Stimulated activated CD4-positive, alpha-beta T cell treated with anti-CD3 and anti-CD28 coated beads, TNF-alpha, amount 100 ng/mL, for 48 hours (primary cell): ENCODE data around the gene SMYD3.

ENCODE experiments used
- DNase-seq, 3 donors: peaks; one replicate each; pipeline ENCODE4 v3.0.0-alpha.2; 2020; ENCODE audit warnings: low read depth in 3 of 3

Gene SMYD3

DNA sequence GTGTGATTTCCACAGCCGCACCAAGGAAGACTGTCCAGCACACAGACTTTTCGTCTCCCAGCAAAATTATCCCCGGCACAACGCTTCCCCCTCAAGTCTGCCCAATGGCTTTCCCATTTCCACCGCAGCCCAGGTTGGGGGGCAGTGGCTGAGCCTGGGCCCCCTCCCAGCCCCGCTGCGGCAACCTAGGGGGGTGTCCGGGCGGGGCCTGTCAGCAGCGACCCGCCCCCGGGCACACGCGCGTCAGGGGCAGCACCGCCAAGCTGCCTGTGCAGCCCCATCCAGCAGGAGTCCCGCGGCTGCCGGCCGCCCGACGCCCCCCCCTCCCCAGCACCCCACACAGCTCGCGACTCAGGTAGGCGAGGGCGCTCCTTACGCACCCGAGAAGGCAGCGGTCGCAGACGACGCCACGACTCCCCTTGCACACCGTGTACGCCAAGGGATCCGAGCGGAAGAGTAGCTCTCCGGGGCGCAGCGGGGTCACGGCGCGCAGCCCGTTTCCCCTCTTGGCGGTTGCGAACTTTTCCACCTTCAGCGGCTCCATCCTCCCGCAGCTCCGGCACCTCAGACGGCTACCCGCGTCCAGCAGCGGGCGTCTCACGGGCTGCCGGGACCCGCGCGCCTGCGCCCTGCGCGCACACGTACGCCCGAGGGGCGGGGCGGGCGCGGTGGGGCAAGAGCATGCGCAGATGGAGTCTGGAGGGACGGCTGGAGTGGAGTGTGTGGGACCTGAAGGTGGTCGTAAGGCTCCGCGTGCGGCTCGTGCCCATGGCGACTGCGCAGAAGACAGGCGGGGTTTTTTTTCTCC lies at the start of gene SMYD3:
TSS of gene SMYD3 (minus strand) at position 606 of the 808 bp plus-strand sequence.
- DNase-seq, result peak; percentile 48 to 61 (median 54)

DNA sequence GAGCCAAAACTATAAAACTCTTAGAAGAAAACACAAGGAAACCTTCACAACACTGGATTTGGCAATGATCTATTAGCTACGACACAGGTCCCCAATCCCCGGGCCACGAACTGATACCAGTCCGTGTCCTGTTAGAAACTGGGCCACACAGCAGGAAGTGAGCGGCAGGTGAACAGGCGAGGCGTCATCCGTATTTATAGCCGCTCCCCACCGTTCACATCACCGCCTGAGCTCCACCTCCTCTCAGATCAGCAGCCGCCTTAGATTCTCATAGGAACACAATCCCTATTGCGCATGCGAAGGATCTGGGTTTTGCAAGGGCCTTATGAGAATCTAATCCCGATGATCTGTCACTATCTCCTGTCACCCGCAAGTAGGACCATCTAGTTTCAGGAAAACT lies 47.1 kb upstream of the SMYD3 start:
- no peak for DNase-seq

DNA sequence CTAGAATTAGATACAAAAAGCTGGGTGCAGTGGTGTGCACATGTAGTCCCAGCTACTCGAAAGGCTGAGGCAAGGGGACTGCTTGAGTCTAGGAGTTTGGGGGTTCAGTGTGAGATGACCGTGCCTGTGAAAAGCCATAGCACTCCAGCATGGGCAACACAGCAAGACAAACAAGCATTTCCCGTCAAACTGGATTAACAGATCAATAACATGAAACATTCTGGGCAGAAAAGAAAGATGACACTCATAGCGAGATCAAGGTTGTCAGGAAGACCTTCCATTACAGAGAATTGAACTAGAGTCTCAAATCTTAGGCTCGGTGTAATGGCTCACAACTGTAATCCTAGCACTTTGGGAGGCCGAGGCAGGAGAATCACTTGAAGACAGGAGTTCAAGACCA lies 45.0 kb upstream of the SMYD3 start:
- DNase-seq, result no peak

DNA sequence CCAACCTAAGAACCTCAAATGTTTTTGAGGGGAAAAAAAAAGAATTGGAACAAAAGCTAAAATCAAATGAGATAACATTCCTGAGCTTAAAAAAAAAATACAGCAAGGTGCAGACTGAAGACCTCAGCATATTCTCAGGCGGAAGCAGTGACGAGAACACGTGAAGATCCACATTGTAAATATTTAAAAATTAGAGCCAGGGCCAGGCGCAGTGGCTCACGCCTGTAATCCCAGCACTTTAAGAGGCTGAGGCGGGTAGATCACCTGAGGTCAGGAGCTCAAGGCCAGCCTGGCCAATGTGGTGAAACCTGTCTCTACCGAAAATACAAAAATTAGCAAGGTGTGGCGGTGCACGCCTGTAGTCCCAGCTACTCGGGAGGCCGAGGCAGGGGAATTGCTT lies 43.3 kb upstream of the SMYD3 start:
- no peak for DNase-seq

DNA sequence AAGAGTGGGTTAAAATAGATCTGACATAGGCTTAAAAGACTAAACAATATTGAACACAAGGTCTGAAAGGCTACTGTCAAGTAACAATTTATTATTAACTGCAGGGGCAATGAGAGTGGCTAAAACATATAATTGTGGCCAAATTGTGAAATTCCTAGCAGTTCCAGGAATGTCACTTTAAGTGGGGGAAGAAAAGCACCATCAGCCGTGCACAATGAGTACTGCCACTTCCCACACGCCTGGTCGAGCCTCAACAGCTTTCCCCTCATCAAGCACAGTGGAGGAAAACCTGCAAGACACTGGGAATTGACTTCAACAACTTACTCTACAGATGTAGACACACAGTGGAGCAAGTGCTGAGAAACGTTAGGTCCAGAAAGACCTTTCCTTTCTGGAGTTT lies 42.6 kb upstream of the SMYD3 start:
- DNase-seq, result no peak

DNA sequence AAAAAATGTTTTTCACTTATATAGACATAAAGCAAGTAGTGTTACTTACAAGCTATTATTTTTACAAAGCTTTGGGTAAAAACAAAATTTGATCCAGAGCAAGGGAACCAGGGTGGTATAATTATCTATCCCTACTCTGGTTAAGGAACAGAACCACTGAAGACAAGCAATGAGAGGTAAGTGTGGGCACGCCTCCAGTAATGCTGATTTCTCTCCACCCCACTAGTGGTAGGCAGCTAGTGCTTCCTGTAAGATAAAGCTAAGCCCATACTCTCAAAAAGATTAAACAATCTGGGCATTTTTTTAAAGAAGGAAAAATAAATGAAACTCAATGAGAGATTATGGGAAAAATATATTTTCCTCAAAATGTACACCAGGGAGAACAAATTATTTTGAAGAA lies 36.9 kb upstream of the SMYD3 start:
- no peak for DNase-seq

DNA sequence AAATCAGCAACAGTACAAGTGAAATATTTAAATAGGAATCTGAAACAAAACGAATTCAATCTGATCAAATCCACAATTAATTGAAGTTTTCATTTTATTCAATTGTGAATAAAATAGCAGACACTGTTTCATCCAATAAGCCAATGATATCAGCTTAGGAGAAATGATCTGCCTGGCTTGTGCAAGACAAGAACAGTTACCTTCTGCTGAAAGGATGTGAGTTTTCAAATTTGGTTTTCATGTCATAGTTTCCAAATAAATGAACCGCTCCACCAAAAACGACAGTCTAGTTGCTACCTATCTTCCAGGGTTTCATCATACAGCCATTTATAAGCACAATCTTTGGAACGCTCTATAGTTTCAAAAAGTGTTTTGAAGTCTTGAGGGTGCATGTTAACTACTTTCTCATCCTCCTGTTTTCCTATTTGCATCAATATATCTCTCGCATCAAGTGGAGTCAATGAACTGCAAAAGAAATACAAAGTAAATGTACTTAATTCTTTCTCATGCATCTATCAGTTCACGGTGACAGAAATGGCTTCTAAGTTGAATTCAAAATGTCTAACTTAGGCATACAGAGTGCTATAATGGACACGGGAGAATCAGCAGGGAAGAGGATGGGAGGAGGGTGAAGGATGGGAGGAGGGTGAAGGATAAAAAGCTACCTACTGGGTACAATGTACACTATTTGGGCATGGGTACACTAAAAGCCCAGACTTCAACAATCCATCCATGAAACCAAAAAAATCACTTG lies 33.8 kb upstream of the SMYD3 start:
- DNase-seq, result no peak

DNA sequence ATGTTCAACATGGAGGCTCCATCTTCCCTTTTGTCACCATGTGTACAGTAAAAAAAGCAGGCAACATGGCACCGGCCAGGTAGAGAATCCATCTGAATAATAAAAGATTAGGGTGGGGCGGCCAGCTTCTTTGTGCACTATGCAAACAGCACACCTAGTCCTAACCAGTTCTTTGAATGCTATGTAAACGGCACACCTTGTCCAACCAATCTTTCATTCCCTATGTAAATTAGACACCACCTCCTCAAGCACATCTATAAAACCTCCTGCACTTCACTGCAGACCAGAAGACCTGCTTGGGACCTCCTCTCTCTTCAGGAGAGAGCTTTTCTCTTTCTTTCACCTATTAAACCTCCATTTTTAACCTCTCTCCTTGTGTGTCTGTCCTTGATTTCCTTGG lies 30.8 kb upstream of the SMYD3 start:
- no peak for DNase-seq

DNA sequence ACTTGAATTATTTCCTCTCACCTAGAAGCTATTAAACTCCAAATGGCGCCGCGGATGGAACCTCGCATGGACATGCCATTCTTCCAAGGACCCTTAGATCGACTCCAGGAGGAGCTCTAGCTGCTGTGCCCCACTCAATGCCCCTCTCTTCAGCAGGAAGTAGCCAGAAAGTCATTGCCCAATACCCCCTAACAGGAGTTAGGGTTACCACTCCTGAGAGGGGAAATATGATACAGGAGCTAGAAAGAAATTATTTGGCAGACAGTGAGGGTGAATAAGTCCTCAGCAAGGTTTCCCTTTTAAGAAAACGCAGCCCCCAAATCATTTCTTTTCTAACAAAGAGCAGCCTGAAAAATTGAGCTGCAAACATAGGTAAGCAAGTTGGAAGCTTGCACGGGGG lies 30.4 kb upstream of the SMYD3 start:
- no peak for DNase-seq

DNA sequence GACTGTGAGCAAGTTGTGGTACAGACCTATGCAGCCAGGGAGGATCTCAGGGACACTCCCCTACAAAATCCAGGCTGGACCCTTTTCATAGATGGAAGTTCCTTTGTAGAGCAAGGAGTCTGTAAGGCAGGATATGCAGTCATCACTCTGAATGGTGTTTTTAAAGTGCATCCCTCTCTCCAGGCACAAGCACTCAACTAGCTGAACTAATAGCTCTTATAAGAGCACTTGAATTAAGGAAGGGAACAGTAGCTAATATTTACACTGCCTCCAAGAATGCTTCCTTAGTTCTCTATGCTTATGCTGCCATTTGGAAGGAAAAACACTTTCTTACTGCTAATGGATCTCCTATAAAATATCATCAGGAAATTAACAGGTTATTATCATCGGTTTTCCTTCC lies 27.0 kb upstream of the SMYD3 start:
- DNase-seq, result no peak

DNA sequence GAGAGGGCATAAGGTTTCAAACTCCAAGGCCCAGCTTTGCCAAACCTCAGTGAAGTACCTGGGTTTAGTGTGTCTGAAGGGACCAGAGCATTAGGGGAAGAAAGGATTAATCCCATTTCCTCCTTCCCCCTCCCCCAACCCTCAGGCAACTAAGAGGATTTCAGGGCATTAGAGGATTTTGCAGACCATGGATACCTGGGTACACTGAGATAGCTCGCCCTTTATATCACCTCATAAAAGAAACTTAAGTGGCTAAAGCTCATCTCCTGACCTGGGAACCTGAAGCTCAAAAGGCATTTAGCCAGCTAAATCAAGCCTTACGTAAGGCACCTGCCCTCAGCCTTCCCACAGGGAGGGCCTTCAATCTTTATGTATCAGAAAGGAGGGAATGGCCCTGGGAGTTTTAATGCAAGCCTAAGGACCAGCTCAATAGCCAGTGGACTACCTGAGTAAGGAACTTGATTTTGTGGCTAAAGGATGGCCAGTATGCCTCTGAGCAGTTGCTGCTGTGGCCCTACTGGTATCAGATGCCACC lies 26.4 kb upstream of the SMYD3 start:
- no peak for DNase-seq

DNA sequence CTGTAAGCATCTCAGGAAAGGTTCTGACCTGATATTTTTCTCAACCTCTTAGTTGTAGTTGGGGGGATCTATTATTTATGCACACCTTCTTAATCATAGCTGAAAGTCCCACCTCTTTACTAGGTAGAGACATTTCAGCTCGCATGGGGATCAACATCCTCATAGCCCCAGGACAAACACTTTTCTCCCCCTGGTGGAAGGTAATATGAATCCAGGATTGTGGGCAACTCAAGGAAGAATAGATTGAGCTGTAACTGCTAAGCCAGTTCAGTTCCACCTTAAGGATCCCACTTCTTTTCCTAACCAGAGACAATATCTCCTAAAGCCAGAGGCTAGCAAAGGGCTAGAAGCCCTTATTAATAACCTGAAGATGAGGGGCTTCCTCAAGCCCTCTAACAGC lies 25.4 kb upstream of the SMYD3 start:
- no peak for DNase-seq

DNA sequence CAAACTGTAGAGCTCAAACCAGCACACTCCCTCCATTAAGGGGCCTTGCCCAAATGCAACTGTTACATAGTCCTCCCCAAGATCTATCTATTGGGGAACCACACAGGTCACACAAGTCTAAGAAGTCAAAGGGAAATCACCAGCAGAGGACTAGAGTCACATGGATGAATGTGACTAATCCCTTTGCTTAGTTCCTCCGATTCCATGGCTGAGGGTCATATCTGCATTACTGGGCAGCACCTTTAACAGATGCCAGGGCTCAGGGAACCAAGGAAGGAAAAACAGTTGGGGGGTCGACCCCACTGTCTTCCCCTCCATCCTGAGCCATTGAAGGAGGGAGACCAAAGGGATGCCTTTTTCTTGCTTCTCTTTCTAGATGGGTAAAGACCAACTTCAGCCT lies 23.4 kb upstream of the SMYD3 start:
- no peak for DNase-seq

DNA sequence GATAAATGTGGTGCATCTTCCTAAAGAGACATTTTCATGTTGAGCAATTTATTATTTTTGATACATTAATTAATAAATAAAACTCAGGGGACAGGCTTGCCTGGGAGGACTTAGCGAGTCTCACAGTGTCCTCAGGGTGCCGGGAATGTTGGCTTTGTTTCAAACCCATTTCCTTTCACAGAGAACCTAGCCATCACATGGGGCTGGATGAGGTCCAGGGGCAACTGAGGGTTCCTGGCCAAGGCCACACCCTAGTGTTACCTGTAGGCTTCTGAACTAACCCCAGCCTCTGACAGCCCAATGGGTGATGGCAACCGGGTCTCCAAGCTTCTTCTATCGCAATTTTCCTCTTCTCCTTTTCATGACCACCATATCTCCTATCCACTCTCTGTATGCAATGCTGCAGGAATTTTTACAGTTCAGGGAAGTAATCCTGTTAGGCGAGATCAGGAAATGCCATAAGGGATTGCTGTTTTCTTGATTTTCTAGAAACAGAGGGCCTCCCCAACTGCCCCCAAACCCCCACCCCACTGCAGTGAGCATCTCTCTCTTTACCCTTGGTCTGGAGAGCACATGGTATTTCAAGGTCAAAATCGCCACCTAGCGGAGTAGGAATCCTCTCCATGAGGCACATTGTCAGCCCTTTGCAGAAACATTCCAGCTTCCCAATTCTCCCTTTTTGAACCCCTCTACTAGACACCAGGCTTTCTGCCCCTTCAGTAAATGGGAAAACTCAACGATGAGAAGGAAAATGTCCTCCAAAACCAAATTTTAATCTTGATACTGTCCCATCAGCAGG lies 22.1 kb upstream of the SMYD3 start:
- no peak for DNase-seq

DNA sequence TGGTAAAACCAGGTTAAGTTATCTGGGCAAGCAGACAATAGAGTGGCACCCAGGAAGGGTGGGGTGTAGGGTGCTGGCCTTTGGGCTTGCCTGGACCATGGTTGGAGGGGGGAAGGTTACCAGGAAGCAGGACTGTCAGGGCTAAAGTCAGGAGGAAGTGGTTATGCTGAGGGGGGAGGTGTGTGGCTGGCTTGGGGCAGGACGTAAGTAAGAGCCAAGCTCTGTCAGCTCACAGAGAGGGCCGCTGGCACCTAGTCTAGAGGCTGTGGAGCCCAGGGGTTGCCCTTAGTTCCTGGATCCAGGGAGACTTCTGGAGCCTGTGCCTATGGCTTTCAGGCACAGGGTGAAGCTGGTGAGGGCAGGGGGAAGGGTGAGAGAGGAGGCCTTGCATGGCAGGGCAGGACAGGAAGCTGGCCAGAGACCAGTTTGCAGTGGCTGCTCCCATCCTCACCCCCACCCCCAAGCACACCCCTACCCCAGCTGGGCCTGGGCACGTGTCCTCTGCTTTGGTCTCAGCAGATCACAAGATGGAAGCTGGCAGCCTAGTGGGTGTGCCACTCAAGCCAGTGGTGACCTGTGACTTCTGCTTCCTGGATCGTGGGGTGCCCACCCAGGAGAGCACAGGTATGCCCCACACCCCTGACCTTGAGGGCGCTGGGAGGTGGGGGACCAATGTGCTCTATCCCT lies 20.5 kb upstream of the SMYD3 start:
- no peak for DNase-seq

DNA sequence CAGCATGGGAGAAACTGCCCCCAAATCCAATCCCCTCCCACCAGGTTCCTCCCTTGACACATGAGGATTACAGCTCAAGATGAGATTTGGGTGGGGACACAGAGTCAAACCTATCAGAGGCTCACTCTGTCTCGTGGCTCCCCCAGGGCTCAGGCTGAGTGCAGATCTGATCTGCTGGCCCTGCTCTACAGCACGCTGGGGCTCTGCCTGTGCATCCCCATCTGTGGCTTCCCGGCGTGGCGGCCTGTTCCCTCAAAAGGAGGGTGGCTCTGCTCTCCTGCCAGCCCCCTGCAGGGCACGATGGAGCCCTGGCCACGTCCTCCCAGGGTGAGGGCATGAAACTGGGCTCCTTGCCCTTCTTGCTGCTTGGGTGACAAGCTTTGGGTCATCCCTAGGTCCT lies 19.8 kb upstream of the SMYD3 start:
- DNase-seq, result no peak

DNA sequence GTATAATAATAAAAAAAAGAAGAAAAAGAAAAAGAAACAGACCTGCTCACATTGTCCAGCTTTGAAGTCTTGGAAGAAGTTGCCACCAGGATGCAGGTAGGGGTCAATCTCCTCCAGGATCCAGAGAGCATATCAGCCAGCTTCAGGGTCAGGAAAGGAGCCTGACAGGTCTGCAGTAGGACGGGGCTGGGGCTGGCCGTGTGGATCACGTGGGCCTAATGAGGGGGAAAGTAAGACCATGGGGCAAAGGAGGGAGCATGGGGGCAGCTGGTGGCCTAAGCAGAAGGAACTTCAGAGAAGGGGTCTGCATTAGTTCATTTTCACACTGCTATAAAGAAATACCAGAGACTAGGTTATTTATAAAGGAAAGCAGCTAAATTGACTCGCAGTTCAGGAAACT lies 19.3 kb upstream of the SMYD3 start:
- DNase-seq, result no peak

DNA sequence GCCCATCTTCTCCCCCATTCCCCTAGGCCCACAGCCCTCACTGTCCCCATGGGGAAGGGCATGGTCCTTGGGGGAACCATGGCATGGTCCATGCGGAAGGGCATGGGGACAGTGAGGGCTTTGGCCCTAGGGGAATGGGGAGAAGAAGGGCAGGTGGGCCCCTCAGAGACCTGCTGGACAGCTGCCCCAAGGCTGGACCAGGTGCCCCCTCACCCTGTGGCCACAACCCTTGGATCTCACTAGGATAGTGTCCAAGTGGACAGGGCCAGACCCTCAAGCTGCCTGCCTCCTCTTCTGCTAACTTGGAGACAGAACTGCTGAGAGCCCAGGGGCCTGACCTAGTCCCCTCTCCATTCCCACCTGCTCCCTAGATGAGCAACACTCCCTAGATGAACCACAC lies 12.4 kb upstream of the SMYD3 start:
- no peak for DNase-seq

DNA sequence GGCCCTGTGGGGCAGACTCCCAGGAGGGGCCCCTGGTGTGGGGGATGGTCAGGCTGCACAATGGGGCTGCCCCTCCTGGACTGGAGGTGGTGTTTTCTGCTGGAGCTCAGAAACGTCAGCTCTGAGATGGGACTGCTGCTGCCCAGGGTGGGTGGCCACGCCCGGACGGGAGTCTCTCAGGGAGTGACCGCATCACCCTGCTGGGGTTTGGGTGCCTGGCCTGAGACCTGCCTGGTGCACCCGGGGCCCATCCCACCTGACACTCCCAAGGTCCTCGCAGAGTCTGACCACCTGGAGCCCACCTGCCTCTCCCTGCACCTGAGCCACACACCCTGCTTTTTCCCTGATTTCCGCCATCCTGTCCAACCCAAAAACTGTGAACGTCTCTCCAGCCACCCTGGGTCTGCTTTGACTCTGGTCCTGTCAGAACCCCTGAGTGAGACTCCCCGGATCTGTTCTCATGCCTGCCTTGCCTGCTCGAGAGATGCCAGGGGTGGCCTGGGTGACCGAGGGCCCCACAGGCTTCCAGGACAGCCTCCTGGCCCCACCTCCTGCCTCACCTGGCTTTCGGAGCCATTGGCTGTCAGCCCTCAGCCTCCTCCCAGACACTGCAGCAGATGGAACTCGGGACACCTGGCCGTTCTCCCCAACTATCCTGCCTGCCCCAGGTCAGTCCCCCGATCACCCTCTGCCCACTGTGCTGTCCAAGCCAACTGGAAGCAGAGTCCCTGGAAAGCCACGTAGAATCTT lies 11.6 kb upstream of the SMYD3 start:
- no peak for DNase-seq

DNA sequence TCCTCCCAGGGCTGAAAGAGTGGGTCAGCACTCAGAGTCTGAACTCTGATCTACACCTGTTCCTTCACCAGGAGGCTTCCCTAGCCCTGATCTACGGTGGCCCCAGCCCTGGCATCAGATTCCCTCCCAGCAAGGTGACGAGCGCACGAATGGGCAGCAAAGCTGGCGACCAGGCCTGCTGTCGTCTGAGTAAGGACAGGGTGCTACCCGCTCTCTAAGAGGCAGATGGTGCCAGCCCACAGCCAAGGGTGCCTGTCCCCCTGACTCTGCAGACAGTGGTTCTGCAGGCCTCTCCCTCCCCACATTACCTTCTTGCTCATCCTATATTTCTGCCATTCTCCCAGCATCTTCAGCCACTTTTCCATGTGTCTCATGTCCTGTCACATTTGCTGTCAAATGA lies 10.3 kb upstream of the SMYD3 start:
- DNase-seq, result no peak

DNA sequence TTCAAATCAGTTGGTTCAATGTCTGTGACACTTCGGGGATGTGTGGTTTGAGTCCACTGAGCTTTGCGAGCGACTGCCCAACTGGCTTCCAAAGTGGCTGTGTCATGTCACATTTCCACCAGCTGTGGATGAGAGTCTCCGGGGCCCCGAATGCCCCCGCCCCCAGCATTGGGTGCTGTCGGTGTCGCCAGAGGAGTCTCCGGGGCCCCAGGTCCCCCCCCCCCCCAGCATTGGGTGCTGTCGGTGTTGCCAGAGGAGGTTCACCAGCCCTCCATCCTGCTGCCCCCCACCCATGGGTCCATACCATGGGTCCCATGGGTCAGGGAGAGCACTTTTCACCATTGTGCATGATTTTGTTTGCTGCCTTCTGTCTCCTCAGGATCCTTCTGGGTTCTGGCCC lies 9.0 kb upstream of the SMYD3 start:
- DNase-seq, result no peak
